ENCODE measurements around the gene OST4.
A peak's percentile ranks its signal among the peaks of the same experiment; 100 is the strongest.
"Not testable (repeated sequence)": the region's sequence is repeated elsewhere in the genome, so short reads cannot be mapped to it uniquely, and the experiment has no call there.

Gene OST4

DNA sequence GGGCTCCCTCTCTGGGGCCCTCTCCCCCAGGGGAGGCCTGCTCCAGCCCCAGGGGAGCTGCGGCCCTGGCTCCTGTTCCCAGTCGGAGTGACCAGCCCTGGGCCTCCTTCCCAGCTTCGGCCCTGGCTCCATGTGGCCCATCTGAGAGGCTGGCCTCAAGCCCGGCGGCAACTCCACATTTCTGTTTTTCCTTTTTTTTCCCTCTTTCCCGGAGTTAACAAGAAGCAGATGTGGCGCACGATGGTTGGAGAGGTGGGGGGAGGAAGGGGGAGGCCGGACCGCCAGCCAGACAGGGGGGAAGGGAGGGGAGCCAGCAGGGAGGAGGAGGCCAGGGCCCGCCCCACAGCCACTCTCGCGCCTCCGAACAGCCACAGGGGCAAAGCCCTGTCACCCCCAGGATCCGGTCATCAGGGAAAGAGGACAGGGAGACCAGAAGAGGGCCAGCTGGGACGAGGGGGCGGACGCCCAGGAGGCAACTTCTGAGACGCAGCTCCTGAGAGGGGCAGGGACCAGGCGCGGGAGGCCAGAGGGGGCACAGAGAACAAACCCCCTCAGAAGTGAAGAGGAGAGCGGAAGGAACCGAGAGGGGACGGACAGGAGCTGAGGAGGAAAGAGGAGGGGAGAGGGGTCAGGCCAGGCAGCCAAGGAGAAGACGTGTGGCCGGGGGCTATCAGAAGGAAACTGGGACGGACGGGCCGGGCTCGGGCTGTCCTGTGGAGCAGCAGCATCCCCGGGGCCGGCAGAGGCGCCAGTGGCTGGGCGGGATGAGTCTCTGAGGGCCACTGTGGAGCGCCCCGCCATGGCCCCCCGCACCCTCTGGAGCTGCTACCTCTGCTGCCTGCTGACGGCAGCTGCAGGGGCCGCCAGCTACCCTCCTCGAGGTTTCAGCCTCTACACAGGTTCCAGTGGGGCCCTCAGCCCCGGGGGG is 7.1 kb upstream of the OST4 start, which contains the start of gene EMILIN1:
EMILIN1 (plus strand) TSS at position 349 of the 928 bp plus-strand sequence; CDS start at position 800, 451 bp downstream.
- H3K79me1 ChIP-seq (ENCODE audit: low read length): no peaks in the 10 kb centered on the region

DNA sequence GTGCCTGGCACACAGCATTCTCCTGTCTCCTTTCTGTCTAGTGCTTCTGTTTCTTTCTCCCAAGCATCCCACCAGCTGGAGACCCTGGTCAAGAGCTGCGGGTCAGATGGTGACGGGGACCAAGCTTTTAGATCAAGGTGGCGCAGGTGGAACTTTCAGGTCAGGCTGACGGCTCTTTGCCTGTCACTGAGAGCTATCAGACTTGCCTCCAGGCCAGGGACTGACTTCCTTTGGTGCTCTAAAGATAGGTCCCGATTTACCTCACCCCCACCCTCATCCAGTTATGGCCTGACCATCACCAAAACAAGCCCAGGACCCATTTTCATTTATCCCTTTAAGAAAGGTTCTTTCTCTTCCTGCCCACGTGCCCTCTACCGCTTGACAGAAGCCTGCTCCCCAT is 5.8 kb upstream of the OST4 start:
- H2AK5ac ChIP-seq (ENCODE audit: low read length): no peak overlapping the region
- H3K4me2 ChIP-seq (ENCODE audit: low read length): no peak overlapping the region
- peaks cover 2% of the 10 kb centered on the region for H3K4me1 ChIP-seq (ENCODE audit: control insufficient read depth, low read depth, low read length)
- no peak overlapping the region for H2BK120ac ChIP-seq (ENCODE audit: low read depth, low read length)
- H3K23ac ChIP-seq (ENCODE audit: low read length): no peak overlapping the region
- no CpG with 5 or more reads among the region's 7 CpGs for WGBS (ENCODE audit: extremely low coverage, insufficient coverage, low lambda C conversion rate)
- peak overlapping the region; percentile 7 for H3K56ac ChIP-seq (ENCODE audit: low read length)
- no peaks in the 10 kb centered on the region for H3K79me2 ChIP-seq (ENCODE audit: control insufficient read depth, insufficient read depth, low read length)
- no peak overlapping the region for H3K4me3 ChIP-seq (ENCODE audit: low read length)
- H3K79me1 ChIP-seq (ENCODE audit: low read length): no peaks in the 10 kb centered on the region
- no peak for DNase-seq
- H3K27me3 ChIP-seq (ENCODE audit: insufficient read depth, low read length, poor library complexity): no peaks in the 10 kb centered on the region
- no peak overlapping the region for H3K9ac ChIP-seq (ENCODE audit: low read length)
- no peak overlapping the region for H3K27ac ChIP-seq (ENCODE audit: low read depth, low read length)
- no peak overlapping the region for H3K18ac ChIP-seq (ENCODE audit: low read length)
- H2BK15ac ChIP-seq (replicated peaks; ENCODE audit: low read depth): no peak overlapping the region
- H4K8ac ChIP-seq (ENCODE audit: low read depth, low read length): no peak overlapping the region
- H2BK5ac ChIP-seq (ENCODE audit: low read length): no peak overlapping the region
- H4K5ac ChIP-seq (ENCODE audit: low read length): no peak overlapping the region
- H3K36me3 ChIP-seq (ENCODE audit: control insufficient read depth, insufficient read depth, low read length): no peaks in the 10 kb centered on the region
- H3K4ac ChIP-seq (ENCODE audit: low read depth, low read length): no peak overlapping the region

More for the DNA sequence above, 7.1 kb upstream of the OST4 start, which contains the start of gene EMILIN1:
- peak within 1 kb of the TSS; percentile 52 for H3K56ac ChIP-seq (ENCODE audit: low read length)
- no peak within 1 kb of the TSS for H3K4me2 ChIP-seq (ENCODE audit: low read length)
- H3K27me3 ChIP-seq (ENCODE audit: insufficient read depth, low read length, poor library complexity): no peaks in the 10 kb centered on the region
- peak within 1 kb of the TSS; percentile 59 for H3K23ac ChIP-seq (ENCODE audit: low read length)
- H2BK15ac ChIP-seq (replicated peaks; ENCODE audit: low read depth): no peak within 1 kb of the TSS
- no peak within 1 kb of the TSS for H2BK120ac ChIP-seq (ENCODE audit: low read depth, low read length)
- no peak within 1 kb of the TSS for H4K8ac ChIP-seq (ENCODE audit: low read depth, low read length)
- H3K4me3 ChIP-seq (ENCODE audit: low read length): no peak within 1 kb of the TSS
- H3K4me1 ChIP-seq (ENCODE audit: control insufficient read depth, low read depth, low read length): peaks cover 2% of the 10 kb centered on the region
- H3K18ac ChIP-seq (ENCODE audit: low read length): peak within 1 kb of the TSS; percentile 3
- H3K36me3 ChIP-seq (ENCODE audit: control insufficient read depth, insufficient read depth, low read length): no peaks in the 10 kb centered on the region
- peak; percentile 19 for DNase-seq
- H2BK5ac ChIP-seq (ENCODE audit: low read length): no peak within 1 kb of the TSS
- H3K27ac ChIP-seq (ENCODE audit: low read depth, low read length): no peak within 1 kb of the TSS
- peak within 1 kb of the TSS; percentile 52 for H3K9ac ChIP-seq (ENCODE audit: low read length)
- H2AK5ac ChIP-seq (ENCODE audit: low read length): no peak within 1 kb of the TSS
- H3K79me2 ChIP-seq (ENCODE audit: control insufficient read depth, insufficient read depth, low read length): no peaks in the 10 kb centered on the region
- WGBS (ENCODE audit: extremely low coverage, insufficient coverage, low lambda C conversion rate): no CpG with 5 or more reads among the region's 41 CpGs
- H4K5ac ChIP-seq (ENCODE audit: low read length): no peak within 1 kb of the TSS
- peak within 1 kb of the TSS; percentile 63 for H3K4ac ChIP-seq (ENCODE audit: low read depth, low read length)

DNA sequence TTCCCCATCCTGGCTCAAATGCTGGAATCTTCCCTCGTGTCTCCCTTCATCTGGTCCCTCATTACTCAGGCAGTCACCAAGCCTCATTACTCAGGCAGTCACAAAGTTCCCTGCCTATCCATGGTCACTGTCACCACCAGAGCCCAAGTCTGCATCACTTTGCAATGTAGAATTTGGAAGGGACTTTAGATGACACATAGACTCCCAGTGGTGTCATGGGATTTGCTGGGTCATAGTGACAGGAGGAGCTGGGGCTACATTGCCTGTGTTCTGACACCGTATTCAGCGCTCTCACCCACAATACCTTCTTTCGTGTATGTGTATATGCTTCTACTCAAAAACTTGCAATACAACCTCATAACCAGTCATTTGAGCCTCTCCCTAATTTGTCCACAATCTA is 4.9 kb upstream of the OST4 start:
- no peaks in the 10 kb centered on the region for H3K79me1 ChIP-seq (ENCODE audit: low read length)
- H3K18ac ChIP-seq (ENCODE audit: low read length): no peak overlapping the region
- no peaks in the 10 kb centered on the region for H3K27me3 ChIP-seq (ENCODE audit: insufficient read depth, low read length, poor library complexity)
- no peak overlapping the region for H2BK120ac ChIP-seq (ENCODE audit: low read depth, low read length)
- H4K8ac ChIP-seq (ENCODE audit: low read depth, low read length): no peak overlapping the region
- H3K4me2 ChIP-seq (ENCODE audit: low read length): no peak overlapping the region
- no peak overlapping the region for H3K9ac ChIP-seq (ENCODE audit: low read length)
- peak; percentile 46 for DNase-seq
- H3K79me2 ChIP-seq (ENCODE audit: control insufficient read depth, insufficient read depth, low read length): peaks cover under 1% of the 10 kb centered on the region
- H2BK15ac ChIP-seq (replicated peaks; ENCODE audit: low read depth): no peak overlapping the region
- no peak overlapping the region for H3K56ac ChIP-seq (ENCODE audit: low read length)
- H2AK5ac ChIP-seq (ENCODE audit: low read length): no peak overlapping the region
- H3K23ac ChIP-seq (ENCODE audit: low read length): no peak overlapping the region
- WGBS (ENCODE audit: extremely low coverage, insufficient coverage, low lambda C conversion rate): no CpG with 5 or more reads among the region's 4 CpGs
- H3K36me3 ChIP-seq (ENCODE audit: control insufficient read depth, insufficient read depth, low read length): no peaks in the 10 kb centered on the region
- no peak overlapping the region for H3K27ac ChIP-seq (ENCODE audit: low read depth, low read length)
- H4K5ac ChIP-seq (ENCODE audit: low read length): no peak overlapping the region
- H2BK5ac ChIP-seq (ENCODE audit: low read length): no peak overlapping the region
- H3K4me1 ChIP-seq (ENCODE audit: control insufficient read depth, low read depth, low read length): peaks cover under 1% of the 10 kb centered on the region
- H3K4ac ChIP-seq (ENCODE audit: low read depth, low read length): no peak overlapping the region
- no peak overlapping the region for H3K4me3 ChIP-seq (ENCODE audit: low read length)

DNA sequence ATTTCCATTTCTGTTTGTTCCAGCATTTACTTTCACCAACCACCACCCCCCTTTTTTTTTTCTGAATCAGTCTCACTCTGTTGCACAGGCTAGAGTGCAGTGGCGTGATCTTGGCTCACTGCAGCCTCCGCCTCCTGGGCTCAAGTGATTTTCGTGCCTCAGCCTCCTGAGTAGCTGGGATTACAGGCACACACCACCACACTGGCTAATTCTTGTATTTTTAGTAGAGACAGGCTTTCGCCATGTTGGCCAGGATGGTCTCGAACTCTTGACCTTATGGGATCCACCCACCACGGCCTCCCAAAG is 4.1 kb upstream of the OST4 start:
- no CpG with 5 or more reads among the region's 6 CpGs for WGBS (ENCODE audit: extremely low coverage, insufficient coverage, low lambda C conversion rate)
- not testable (repeated sequence) for H3K36me3 ChIP-seq (ENCODE audit: control insufficient read depth, insufficient read depth, low read length); H3K27ac ChIP-seq (ENCODE audit: low read depth, low read length)

DNA sequence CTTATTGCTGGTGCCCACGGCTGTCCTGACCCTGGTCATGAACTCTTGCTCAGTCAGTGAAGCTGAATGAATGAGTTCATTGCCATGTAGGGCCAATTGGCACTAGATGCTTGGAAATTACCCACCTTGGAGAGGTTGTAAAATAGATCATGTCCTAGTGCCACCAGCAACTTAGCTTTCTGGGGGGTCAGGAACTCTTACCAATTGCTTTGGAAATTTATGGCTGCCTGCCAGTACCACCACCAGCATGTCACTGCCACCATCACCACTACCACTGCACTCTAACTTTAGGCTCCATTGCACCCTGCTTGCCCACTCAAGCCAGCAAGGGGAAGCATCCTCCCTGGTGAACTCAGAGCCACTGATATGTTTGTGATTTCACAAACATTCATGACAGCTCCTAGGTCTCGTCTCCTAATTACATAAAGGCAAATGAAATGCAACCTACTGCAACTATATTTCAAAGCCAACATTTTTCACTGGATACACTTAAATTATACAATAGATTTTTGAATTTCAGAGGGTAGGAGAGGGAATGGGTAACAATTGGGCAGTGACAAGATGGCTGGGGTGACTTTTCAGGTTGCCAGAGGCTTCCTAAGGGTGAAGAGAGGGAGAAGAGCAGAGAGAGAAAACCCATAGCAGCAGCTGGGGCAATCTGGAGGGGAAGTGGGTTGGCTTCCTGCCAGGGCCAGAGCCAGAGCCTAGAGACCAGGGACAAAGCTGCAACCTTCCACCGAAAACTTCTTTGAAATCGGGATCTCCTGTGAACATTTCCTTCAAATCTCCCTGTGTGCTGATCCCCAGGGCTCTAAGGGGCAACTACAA is 3.5 kb upstream of the OST4 start:
- Histone ChIP-seq H3K4me2 (ENCODE audit: low read length) (no peak overlapping the region), H3K36me3 (ENCODE audit: control insufficient read depth, insufficient read depth, low read length) (no peaks in the 10 kb centered on the region), H3K27ac (ENCODE audit: low read depth, low read length) (no peak overlapping the region), H3K23ac (ENCODE audit: low read length) (no peak overlapping the region), H2BK15ac (replicated peaks; ENCODE audit: low read depth) (no peak overlapping the region), H4K8ac (ENCODE audit: low read depth, low read length) (no peak overlapping the region), H3K4me1 (ENCODE audit: control insufficient read depth, low read depth, low read length) (peaks cover 2% of the 10 kb centered on the region), H3K79me1 (ENCODE audit: low read length) (peaks cover 12% of the 10 kb centered on the region), H3K4me3 (ENCODE audit: low read length) (no peak overlapping the region), H3K9ac (ENCODE audit: low read length) (no peak overlapping the region), H3K79me2 (ENCODE audit: control insufficient read depth, insufficient read depth, low read length) (peaks cover 12% of the 10 kb centered on the region), H3K4ac (ENCODE audit: low read depth, low read length) (no peak overlapping the region), H2BK5ac (ENCODE audit: low read length) (no peak overlapping the region), H2BK120ac (ENCODE audit: low read depth, low read length) (no peak overlapping the region), H4K5ac (ENCODE audit: low read length) (no peak overlapping the region), H3K18ac (ENCODE audit: low read length) (no peak overlapping the region), H2AK5ac (ENCODE audit: low read length) (no peak overlapping the region), H3K56ac (ENCODE audit: low read length) (no peak overlapping the region), H3K27me3 (ENCODE audit: insufficient read depth, low read length, poor library complexity) (no peaks in the 10 kb centered on the region)
- no peak for DNase-seq
- WGBS (ENCODE audit: extremely low coverage, insufficient coverage, low lambda C conversion rate): no CpG with 5 or more reads among the region's 4 CpGs

More for the DNA sequence above, 4.1 kb upstream of the OST4 start:
- H3K4me2 ChIP-seq (ENCODE audit: low read length); H2AK5ac ChIP-seq (ENCODE audit: low read length); H3K27me3 ChIP-seq (ENCODE audit: insufficient read depth, low read length, poor library complexity); H3K4me3 ChIP-seq (ENCODE audit: low read length); H2BK120ac ChIP-seq (ENCODE audit: low read depth, low read length); H2BK5ac ChIP-seq (ENCODE audit: low read length); H3K79me1 ChIP-seq (ENCODE audit: low read length); H2BK15ac ChIP-seq (replicated peaks; ENCODE audit: low read depth); H3K4me1 ChIP-seq (ENCODE audit: control insufficient read depth, low read depth, low read length); H3K79me2 ChIP-seq (ENCODE audit: control insufficient read depth, insufficient read depth, low read length); H4K8ac ChIP-seq (ENCODE audit: low read depth, low read length); H3K23ac ChIP-seq (ENCODE audit: low read length); H4K5ac ChIP-seq (ENCODE audit: low read length); DNase-seq; H3K9ac ChIP-seq (ENCODE audit: low read length); H3K4ac ChIP-seq (ENCODE audit: low read depth, low read length); H3K18ac ChIP-seq (ENCODE audit: low read length); H3K56ac ChIP-seq (ENCODE audit: low read length): not testable (repeated sequence)
